ENCODE data around the gene VAV1. TPM values are rescaled to one million over a fixed set of nuclear protein-coding genes. Genes with fewer than 3 reads are reported as not detected.

Gene VAV1
- total and polyA plus RNA-seq, 2 of the 8 experiments (the other 6 are each of a cell fraction or from before 2014, with no cell fraction given) = 0.21 to 0.22 TPM

DNA sequence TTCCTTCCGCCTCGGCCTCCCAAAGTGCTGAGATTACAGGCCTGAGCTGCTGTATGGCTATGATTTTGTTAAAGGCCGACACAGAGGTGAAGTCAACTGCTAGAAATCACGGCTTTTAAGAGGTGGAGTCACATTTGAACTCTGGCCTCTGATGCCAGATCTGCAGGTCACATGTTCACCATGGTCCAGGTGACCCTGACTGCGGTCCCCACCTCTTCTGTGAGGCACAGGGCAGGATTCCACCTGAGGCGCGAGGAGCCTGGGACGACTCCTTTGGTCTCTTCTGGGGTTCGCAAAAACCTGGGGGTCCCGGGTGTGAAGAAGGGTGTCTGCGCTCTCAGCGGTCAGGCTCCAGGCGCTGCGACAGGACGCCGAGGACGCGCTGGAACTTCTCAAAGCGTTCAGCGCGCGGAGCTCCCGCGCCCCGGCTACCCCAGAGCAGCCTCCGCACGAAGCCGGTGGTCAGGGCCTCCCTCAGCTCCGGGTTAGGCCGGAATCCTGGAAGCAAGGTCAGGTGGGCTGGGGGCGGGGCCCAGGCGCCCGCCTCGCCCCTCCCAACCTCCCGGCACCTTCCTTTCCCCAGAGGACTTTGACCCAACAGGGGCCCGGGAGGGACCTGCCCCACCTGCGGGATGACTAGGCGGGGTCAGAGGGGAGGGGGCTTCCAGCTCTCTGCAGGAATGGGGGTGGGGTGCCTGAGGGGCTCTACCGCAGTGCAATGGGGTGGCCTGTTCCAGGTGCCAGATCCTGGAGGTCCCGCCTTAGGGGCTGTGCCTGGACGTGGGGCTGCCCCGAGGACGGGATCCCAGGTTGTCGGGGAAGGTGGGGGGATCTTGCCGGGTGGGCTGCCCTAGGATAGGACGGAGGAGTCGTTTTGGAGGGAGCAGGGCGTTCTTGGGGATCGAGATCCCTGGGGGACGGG, 20.0 kb upstream of the VAV1 start (continued):
- TF ChIP-seq SP1 (IDR thresholded peaks at IDR 0.05; ENCODE audit: low read depth, low read length) (0 out of 2 replicates have a peak, but pooled peaks have one; percentile 53), BRCA1 (IDR thresholded peaks at IDR 0.05; ENCODE audit: low read depth, low read length) (no peak), HDAC2 (IDR thresholded peaks at IDR 0.05; ENCODE audit: borderline replicate concordance in 1 of 2, low read depth in 2 of 2, low read length in 2 of 2) (no peak; a peak in 1 of 4 replicates), SIX5 (IDR thresholded peaks at IDR 0.05; ENCODE audit: low read depth, low read length) (no peak), TAF7 (optimal IDR thresholded peaks at IDR 0.05; ENCODE audit: borderline replicate concordance, low read depth, low read length) (peak; percentile 63), KDM5A (IDR thresholded peaks at IDR 0.05; ENCODE audit: low read length) (no peak), CEBPB (IDR thresholded peaks at IDR 0.05; ENCODE audit: low read depth, low read length) (no peak), RBBP5 (IDR thresholded peaks at IDR 0.05; ENCODE audit: borderline replicate concordance, low read depth, low read length) (no peak; the same call in none of the 2 replicates), KDM1A (IDR thresholded peaks at IDR 0.05; ENCODE audit: borderline replicate concordance, low read length) (no peak), POU5F1 (IDR thresholded peaks at IDR 0.05; ENCODE audit: low read depth, low read length) (no peak), CHD1 (IDR thresholded peaks at IDR 0.05; ENCODE audit: low read depth, low read length) (no peak), SIN3A (conservative IDR thresholded peaks at IDR 0.05 in 1 of 2, IDR thresholded peaks at IDR 0.05 in 1 of 2; ENCODE audit: low read depth in 1 of 2, low read length in 2 of 2) (0 out of 4 replicates have a peak, but pooled peaks have one; percentile 18 to 24), MAFK (IDR thresholded peaks at IDR 0.05; ENCODE audit: low read depth, low read length) (no peak), SIRT6 (IDR thresholded peaks at IDR 0.05; ENCODE audit: low read length) (no peak), HDAC6 (IDR thresholded peaks at IDR 0.05; ENCODE audit: low read depth, low read length) (no peak), E2F6 (IDR thresholded peaks at IDR 0.05) (peak; percentile 71), ATF3 (IDR thresholded peaks at IDR 0.05; ENCODE audit: insufficient read depth, low read depth, low read length) (no peak), TBP (IDR thresholded peaks at IDR 0.05; ENCODE audit: low read depth, low read length) (peak; percentile 54; the same call in 1 of the 2 replicates), NANOG (IDR thresholded peaks at IDR 0.05; ENCODE audit: insufficient read depth, low read depth, low read length, poor library complexity, severe bottlenecking) (no peak), CREB1 (IDR thresholded peaks at IDR 0.05) (no peak), CBX8 (IDR thresholded peaks at IDR 0.05; ENCODE audit: borderline replicate concordance, low read depth, low read length) (no peak), PHF8 (conservative IDR thresholded peaks at IDR 0.05; ENCODE audit: low read depth, low read length) (no peak; the same call in 1 of the 2 replicates), SP4 (IDR thresholded peaks at IDR 0.05; ENCODE audit: low read length) (no peak; the same call in 1 of the 2 replicates)

Measured in H1 (cell line).